ENCODE results near the gene CDHR3.

DNA sequence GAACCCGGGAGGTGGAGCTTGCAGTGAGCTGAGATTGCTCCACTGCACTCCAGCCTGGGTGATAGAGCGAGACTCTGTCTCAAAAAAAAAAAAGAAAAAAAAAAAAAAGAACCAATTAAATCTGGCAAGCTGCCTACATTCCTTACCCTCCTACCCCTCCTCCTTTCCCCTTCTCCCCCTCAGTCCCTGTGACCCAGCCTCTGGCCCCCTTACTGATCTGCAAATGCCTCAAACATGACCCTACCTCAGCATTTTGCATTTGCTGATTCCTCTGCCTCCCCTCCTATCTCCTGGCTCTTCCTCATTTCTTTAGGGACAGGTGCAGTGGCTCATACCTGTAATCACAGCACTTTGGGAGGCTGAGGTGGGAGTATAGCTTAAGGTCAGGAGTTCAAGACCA is 19.3 kb downstream of the CDHR3 start:
- no peak for TF ChIP-seq POLR2A (IDR thresholded peaks at IDR 0.05)
- TF ChIP-seq, protein P1, sequence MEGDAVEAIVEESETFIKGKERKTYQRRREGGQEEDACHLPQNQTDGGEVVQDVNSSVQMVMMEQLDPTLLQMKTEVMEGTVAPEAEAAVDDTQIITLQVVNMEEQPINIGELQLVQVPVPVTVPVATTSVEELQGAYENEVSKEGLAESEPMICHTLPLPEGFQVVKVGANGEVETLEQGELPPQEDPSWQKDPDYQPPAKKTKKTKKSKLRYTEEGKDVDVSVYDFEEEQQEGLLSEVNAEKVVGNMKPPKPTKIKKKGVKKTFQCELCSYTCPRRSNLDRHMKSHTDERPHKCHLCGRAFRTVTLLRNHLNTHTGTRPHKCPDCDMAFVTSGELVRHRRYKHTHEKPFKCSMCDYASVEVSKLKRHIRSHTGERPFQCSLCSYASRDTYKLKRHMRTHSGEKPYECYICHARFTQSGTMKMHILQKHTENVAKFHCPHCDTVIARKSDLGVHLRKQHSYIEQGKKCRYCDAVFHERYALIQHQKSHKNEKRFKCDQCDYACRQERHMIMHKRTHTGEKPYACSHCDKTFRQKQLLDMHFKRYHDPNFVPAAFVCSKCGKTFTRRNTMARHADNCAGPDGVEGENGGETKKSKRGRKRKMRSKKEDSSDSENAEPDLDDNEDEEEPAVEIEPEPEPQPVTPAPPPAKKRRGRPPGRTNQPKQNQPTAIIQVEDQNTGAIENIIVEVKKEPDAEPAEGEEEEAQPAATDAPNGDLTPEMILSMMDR (IDR thresholded peaks at IDR 0.05) = no peak
- no peak for TF ChIP-seq POLR2AphosphoS5 (IDR thresholded peaks at IDR 0.05)

All from prostate gland (tissue), 2 donors.